HL-60/S4 (cell line): ENCODE data around the gene SLC7A4.
"Not testable (repeated sequence)": the region's sequence is repeated elsewhere in the genome, so short reads cannot be mapped to it uniquely, and the experiment has no call there.

Experiments used
- in situ Hi-C: fragments of 300-500 bp; cut with MboI; formaldehyde crosslinking; loops from 2 replicates; pipeline ENCODE4 v1.14.3; 2022; ENCODE audit warnings: low sequenced_read_pairs

The SLC7A4 gene

DNA sequence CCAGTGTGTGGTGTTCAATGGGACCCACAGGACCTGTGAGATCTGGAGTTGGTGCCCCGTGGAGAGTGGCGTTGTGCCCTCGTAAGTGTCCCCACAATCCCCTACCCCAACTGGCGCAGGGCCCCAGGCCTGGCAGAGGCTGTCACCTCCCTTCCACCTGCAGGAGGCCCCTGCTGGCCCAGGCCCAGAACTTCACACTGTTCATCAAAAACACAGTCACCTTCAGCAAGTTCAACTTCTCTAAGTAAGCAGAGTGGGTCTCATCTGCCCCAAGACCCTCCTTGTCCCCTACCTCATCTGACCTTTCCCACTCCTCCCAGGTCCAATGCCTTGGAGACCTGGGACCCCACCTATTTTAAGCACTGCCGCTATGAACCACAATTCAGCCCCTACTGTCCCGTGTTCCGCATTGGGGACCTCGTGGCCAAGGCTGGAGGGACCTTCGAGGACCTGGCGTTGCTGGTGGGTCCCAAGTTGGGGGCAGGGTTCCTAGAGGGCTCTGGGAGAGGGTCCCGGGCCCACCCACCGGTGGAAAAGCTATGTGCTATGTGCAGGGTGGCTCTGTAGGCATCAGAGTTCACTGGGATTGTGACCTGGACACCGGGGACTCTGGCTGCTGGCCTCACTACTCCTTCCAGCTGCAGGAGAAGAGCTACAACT is 9.3 kb downstream of the SLC7A4 start:
- in situ Hi-C loops, result no loop called here

GRCh38 chr22:21022507-21022906 is 9.9 kb downstream of the SLC7A4 start:
- in situ Hi-C loops, result no loop called here

- in situ Hi-C loops, result no loop called here
These were observed 11.4 kb downstream of the SLC7A4 start for GRCh38 chr22:21020802-21021429.

GRCh38 chr22:21018314-21018713 is 14.0 kb downstream of the SLC7A4 start:
- in situ Hi-C loops, result no loop called here

GRCh38 chr22:21016644-21017420 is 15.5 kb downstream of the SLC7A4 start:
- in situ Hi-C loops, result no loop called here

DNA sequence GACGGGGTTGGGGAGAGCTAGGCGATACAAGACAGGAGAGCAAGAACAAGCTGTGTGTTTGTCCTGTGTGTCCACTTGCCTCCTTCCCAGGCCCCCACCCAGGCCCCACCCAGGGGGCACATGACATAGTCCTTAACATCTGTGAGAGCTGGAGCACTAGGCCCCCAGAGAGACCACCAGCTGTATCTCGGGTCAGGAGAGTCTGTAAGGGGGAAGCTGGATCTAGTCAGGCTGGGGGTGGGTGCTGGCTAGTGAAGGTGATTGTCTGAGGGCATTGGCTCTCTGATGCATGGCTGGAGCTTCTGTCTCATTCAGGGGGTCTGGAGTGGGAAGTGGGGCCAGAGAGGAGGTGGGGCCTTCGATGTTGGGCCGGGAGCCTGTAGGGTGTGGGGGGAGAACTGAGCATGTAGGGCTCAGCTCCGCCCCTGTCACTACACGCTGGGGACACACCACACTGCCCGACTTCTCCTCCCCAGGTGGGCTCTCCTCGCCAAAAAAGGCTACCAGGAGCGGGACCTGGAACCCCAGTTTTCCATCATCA is 16.8 kb downstream of the SLC7A4 start:
- in situ Hi-C loops, result no loop called here

DNA sequence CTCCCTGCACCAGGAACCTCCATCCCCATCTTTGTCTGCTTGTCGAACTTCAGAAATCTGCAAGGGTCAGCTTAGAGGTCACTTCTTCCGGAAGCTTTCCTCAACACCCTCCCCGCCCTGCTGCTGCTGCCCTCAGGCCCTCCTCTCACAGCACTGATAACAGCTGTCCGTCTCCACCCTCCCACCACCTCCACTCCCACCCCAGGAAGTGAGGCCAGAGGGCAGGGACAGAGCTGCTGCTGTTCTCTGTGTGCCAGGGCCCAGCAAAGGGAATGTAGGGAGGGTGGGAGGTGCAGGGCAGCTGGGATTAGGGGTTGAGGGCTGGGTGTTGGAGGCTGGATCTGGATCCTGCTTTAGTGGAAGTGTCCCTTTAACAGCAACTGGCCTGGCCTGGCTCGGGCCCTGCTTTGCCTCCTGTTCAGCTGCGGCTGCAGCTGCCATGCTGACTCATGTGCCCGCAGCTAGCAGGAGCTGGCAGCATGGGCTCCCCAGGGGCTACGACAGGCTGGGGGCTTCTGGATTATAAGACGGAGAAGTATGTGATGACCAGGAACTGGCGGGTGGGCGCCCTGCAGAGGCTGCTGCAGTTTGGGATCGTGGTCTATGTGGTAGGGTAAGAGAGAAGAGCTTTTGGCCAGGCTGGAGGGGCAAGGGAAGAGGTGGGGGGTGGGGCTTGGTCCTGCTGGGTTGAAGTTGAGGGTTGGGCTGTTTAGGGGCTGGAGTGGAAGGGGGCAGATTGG is 17.5 kb downstream of the SLC7A4 start, which contains the start of gene P2RX6:
TSS of gene P2RX6 (plus strand) at position 440 of the 740 bp plus-strand sequence. CDS start at position 450, 10 bp downstream.
- in situ Hi-C loops, result no loop called here

DNA sequence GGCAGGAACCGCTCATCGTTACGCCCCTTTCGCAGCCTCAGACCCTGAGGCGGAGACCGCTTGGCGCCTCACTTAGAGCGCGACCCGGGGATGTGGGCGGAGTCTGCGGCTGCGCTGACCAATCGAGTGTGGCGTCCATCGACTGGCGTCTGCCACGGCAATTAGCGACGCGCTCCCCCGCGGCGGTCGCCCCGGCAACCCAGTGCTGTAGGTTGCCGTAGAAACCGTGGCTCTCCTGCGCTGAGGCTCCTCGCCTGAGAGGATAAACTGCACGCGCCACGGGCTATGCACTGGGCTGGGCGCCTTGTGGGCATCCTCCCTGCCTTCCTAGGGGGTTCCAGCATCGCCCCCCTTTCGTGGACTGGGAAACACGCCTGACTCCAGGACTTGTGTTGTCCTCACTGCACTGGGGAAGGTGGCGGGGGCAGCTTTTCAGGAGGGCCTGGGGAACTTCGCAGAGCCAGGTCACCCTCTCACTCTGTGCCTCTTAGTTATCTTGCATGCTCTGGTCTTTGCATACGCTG is 18.1 kb downstream of the SLC7A4 start:
- in situ Hi-C loops, result no loop called here

DNA sequence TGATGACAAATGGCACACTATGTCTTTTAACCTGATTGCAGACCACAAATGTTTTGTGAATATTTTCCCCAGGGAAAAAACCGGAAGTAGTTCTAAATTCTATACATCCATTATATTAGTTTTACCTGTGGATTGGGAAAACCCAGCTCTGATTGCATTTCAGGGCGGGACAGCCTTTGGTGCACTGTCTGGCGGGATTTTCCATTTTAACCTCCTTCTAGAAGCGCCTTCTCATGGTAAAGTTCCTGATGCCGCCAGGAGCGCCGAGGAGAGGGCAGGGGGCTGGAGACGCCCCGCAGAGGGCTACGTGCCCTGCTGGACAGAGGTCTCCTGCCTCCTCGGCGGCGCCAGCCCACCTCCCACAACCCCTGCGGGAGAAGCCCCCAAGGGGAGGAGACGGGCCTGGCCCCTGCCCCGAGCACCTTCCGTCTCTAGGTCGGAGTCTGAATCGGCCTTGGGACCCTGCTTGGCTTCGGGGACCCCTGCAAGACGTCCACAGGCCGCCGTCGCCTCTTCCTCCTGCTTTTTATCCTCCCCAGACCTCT is 18.6 kb downstream of the SLC7A4 start:
- in situ Hi-C loops, result no loop called here

- in situ Hi-C loops, result no loop called here
These were observed 19.6 kb downstream of the SLC7A4 start for GRCh38 chr22:21012446-21013407.

- in situ Hi-C loops, result no loop called here
These were observed 21.8 kb downstream of the SLC7A4 start for GRCh38 chr22:21010426-21011113.

DNA sequence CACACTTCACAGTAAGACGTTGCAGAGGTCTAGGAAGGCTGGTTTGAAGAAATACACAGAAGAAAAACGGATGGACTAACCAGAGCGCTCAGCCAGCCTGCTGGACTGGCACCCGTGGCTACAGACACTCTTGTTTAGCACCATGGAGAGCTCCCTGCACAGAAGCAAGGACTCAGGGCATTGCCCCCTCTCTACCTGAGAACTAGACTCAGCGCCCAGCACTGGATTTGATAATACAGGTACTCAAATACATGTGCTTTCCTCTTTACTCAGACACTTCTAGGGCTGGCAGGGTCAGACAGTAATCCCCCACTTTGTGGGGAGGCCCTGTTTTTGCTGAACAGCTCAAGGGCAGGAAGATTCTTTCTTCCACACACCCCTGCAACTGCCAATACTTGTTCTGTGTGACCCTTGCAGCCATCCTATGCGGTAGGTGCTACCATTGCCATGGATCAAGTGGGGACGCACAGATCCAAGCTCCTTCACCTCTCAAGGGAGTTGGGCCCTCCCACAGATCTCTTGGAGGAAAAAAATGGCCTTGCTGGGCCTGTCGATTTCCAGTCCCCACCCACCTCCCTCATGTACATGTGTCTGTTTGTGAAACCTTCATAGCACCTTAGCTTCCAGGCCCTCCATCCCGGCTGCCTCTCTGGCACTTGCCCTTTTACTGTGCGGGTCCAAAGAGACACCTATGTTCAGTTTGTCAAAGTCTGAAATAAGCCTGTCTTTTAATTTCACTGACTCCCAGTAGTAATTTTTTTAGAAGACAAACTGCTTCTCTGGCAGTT is 22.5 kb downstream of the SLC7A4 start:
- in situ Hi-C loops, result no loop called here

- in situ Hi-C loops, result not testable (repeated sequence)
These were observed 23.2 kb downstream of the SLC7A4 start for GRCh38 chr22:21009208-21009607.

GRCh38 chr22:21003782-21004181 is 28.6 kb downstream of the SLC7A4 start:
- in situ Hi-C loops, result no loop called here

DNA sequence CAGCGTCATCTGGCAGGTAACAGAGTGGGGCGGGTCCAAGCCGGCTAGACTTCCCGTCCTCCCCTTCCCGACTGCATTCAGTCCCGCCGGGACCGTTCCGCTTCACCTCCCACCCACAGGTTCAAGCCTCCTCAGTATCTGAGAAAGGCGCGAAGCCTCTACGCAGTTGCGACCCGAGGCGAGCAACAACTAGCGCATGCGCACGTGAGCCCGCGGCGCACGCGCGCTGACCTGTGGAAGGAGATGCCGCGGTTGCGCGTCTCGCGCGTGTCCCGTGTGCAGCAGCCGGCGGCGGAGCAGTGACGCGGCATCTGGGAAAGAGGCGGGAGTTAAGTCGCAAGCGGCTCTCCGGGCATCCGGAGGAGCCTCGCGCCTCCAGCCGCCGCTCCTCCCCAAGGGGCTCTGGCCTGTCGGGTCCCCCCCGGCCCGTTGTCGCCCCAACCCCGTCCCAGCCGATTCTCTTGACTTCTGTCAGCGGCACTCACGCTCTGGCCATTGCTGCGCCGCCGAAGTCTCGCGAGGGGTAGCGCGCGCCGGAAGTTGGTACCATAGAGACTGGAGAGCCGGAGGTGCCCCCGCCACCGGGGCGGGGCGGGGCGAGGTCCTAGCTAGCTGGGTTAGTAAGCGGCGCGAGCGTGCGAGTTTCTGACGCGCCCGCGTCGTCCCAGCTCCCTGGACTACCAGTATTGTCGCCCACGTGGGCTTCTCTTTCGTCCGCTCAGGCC is 30.6 kb downstream of the SLC7A4 start, which contains the start of gene THAP7:
TSS of gene THAP7 (minus strand) at position 518 of the 725 bp plus-strand sequence. CDS start at position 311, 207 bp downstream.
- in situ Hi-C loops, result no loop called here

GRCh38 chr22:21000987-21001600 is 31.3 kb downstream of the SLC7A4 start:
- in situ Hi-C loops, result no loop called here
